ENCODE measurements around the gene TMPRSS7.

GRCh38 chr3:112056451-112056929 lies 22.0 kb downstream of the TMPRSS7 start:
- TF ChIP-seq CTCF (conservative IDR thresholded peaks at IDR 0.05 in 1 of 2, IDR thresholded peaks at IDR 0.05 in 1 of 2; ENCODE audit: extremely low read depth in 1 of 2, insufficient read depth in 1 of 2, low read depth in 1 of 2, low read length in 2 of 2) (no peak), EZH2 (IDR thresholded peaks at IDR 0.05; ENCODE audit: borderline replicate concordance, low read length) (no peak)

Measured in mammary epithelial cell (primary cell).